ENCODE measurements around the gene PSAP.

- TF ChIP-seq POLR2A (IDR thresholded peaks at IDR 0.05; ENCODE audit: low read length) (no peak), GATA1 (IDR thresholded peaks at IDR 0.05; ENCODE audit: low read depth, low read length) (no peak)
These were observed 34.6 kb downstream of the PSAP start for GRCh38 chr10:71816421-71816851.
